HG03045 (cell line): ENCODE data around the gene ANAPC10.
A peak's percentile ranks its signal among the peaks of the same experiment; 100 is the strongest.
"Not testable (repeated sequence)": the region's sequence is repeated elsewhere in the genome, so short reads cannot be mapped to it uniquely, and the experiment has no call there.

Source experiments
- ATAC-seq: cut with Tn5 transposase; IDR thresholded peaks from one replicate; pipeline ENCODE4 v1.9.1; 2021; ENCODE audit warnings: mild to moderate bottlenecking, moderate library complexity; ENCODE audit not compliant: unreplicated experiment

The ANAPC10 gene

DNA sequence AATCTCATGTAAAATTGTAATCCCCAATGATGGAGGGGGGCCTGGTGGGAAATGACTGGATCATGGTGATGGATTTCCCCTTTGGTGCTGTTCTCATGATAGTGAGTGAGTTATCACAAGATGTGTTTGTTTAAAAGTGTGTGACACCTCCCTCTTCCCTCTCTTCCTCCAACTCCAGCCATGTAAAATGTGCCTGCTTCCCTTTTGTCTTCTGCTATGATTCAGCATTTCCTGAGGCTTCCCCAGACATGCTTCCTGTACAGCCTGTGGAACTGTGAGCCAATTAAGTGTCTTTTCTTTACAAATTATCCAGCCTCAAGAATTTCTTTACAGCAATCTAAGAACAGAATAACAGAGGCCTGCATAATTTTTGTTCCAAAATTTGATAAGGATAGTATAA, 85.2 kb downstream of the ANAPC10 start:
- ATAC-seq: no peak

DNA sequence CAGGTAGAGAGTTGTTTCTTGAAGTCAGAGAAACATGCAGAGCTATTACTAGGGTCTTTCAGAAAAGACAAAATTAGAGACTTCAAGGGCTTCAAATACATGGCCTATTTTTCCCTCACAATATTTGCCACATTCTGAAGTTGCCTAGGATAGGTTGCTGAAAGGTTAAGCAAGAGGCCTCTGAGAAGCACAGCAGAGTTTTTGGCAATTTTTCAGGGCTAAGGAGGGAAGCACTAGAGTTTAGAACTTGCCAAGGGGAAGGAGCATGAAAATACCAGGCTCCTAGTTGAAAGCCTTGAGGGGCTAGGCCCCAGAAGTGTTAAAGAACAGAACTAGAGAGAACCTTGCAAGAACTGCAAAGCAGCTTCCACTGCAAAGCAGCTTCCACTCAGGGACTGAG, 86.4 kb downstream of the ANAPC10 start:
- no peak for ATAC-seq

DNA sequence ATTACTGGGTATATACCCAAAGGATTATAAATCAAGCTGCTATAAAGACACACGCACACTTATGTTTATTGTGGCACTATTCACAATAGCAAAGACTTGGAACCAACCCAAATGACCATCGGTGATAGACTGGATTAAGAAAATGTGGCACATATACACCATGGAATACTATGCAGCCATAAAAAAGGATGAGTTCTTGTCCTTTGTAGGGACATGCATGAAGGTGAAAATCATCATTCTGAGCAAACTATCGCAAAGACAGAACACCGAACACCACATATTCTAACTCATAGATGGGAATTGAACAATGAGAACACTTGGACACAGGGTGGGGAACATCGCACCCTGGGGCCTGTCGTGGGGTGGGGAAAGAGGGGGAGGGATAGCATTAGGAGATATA, 87.7 kb downstream of the ANAPC10 start:
- ATAC-seq: not testable (repeated sequence)

DNA sequence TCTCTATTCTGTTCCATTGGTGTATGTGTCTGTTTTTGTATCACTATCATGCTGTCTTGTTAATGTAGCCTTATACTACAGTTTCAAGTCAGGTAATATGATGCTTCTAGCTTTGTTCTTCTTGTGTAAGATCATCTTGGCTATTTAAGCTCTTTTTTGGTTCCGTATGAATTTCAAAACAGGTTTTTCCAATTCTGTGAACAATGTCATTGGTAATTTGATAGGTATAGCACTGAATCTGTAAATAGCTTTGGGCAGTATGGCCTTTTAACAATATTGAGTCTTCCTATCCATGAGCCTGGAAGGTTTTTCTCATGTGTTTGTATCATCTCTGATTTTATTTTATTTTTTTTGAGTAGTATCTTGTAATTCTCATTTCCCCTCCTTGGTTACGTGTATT, 94.3 kb downstream of the ANAPC10 start:
- ATAC-seq: no peak

DNA sequence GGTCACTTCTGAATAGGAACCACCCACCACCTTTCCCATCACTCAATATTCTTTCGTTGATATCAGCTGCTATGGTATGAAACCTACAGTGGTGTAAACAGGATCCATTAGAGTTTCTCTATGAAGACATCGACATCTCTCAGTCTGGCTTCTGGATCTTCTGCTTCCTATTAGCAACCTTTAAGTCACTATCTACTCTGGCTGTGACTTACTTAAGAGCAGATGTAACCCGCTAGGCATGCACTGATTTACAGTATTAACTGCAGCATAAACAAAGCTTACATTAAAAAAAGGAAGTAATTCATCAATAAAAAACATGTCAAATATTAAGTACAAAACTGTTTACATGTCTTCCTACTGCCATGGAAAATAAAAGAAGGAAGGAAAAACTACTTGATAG, 96.4 kb downstream of the ANAPC10 start:
- ATAC-seq: no peak

DNA sequence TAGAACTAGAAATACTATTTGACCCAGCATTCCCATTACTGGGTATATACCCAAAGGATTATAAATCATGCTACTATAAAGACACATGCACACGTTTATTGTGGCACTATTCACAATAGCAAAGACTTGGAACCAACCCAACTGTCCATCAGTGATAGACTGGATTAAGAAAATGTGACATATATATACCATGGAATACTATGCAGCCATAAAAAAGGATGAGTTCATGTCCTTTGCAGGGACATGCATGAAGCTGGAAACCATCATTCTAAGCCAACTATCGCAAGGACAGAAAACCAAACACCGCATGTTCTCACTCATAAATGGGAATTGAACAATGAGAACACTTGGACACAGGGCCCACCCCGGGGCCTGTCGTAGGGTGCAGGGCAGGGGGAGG, 97.3 kb downstream of the ANAPC10 start:
- ATAC-seq: not testable (repeated sequence)

DNA sequence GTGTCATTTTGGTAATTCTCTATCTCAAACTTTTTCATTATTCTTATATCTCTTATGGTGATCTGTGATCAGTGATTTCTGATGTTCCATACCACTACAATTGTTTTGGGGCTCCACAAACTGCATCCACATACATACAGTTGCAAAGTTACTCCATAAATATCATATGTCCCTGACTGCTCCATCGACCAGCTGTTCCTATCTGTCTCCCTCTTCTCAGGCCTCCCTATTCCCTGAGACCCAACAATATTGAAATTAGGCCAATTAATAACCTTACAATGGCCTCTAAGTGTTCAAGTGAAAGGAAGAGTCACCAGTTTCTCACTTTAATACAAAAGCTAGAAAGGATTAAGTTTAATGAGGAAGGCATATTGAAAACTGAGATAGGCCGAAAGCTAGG, 108.7 kb downstream of the ANAPC10 start:
- no peak for ATAC-seq

DNA sequence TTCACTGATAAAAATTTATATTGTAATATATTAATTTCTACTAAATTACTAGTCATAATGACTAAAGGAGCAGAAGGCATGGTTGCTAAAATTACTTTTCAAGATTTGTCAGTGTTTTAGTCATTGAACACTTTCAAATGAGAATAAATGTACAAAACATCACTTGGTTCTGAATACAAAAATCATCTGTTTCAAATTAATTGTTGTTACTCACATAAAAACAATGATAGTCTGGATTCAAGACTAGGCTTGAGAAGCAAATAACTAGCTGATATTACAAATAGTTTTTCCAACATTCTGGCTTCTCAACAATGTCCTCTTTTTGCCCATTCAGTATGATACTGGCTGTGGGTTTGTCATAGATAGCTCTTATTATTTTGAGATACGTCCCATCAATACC, 112.5 kb downstream of the ANAPC10 start:
- no peak for ATAC-seq

DNA sequence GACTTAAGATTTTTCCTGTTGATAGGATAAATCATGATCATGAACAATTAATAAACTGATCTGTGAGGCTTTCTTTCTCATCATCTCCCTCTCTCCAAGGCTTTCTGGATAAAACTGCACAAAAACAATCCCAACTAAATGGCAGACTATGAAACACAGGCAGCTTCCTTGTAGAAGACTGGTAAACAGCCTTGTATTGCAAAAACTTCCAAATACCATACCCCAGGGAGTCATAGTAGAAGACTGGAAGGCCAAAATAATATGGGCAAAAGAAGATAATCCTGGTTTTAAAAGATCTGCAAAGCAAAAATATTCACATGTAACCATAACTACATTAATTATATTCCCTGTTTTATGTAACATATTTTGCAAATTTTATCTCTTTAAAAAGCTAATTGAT, 113.0 kb downstream of the ANAPC10 start:
- ATAC-seq: no peak

DNA sequence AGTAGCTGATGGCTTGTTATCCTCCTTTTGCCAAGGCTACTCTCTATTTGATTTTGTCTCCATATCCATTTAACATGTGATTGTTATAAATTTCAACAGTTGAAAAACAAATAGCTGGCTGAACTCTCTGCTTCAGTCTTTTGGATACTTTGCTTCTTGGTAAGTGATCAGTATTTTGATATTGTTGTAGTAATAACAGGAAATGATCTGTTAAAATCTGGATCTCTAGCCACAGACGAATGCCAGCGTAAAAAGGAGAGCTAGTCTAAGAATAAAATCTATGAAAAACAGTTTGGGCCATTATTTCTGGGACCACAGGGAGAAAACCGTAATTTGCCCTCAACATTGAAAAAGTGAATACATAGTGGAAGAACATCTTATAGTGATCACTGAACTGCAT, 113.8 kb downstream of the ANAPC10 start:
- no peak for ATAC-seq

DNA sequence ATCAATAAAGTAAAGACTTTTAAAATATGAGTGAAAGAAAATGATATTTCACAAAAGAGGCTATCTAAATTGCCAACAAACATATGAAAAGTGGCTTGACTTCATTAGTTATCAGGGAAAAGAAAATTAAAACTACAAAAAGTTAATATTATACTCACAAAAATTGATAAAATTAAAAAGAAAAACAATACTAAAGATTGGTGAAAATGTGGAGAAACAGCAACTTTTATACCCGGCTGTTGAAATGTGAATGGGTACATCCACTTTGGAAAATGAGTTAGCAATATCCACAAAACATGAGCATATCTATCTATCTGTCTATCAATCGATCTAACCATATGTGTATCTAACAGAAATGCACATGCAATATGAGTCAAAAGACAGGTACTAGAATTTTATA, 122.3 kb downstream of the ANAPC10 start:
- no peak for ATAC-seq

DNA sequence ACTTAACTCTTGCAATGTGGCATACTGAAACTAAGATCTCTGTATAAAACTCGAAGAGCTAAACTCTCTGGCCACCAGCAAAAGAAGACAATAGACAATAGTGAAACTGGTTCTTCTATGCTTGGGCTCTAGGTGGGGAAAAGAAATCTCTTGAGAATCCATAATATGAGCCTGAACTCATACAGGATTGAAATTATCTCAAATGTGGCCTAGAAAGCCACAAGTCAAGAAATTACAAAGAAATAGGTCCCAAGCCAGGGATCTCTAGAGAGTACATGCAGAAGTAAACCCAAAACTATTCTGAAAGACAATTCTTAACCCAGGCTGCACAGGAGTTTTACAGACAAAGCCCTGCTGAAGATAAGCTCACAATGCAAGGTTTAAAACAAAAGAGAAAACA, 127.4 kb downstream of the ANAPC10 start:
- ATAC-seq: peak; percentile 74

DNA sequence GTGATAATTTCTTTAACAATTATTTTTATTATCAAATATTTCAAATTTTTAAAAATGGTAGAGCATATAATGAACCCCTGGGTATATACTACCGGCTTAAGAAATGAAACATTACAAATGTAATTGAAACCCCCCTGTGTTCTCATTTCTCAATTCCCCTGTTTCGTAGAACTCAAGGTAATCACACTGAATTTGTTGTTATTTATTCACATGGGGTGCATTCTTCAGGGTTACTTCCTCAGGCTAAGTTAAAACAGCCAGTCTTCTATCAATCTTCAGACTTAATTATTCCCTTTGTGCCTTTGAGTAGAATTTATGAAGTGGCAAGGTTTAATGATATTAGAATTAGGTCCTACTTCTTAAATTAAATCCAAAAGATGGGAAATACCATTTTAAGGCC, 128.2 kb downstream of the ANAPC10 start:
- no peak for ATAC-seq

DNA sequence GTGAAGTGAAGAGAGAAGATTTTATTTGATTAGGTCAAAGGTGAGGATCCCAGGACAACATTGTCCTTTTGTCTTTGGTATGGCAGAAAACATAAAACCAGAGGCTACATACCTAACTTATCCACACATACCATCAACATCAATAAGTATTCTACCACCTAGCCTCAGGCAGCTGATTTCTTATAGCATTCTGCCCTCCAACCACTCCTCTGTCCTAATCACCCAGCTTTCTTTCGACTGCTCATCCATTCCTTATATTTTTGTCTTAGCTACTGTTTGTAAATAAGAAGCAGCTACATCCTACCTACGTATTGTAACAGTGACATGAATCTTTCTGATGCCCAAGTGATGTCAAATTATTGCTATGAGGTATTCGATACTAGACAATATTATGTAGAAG, 129.4 kb downstream of the ANAPC10 start:
- no peak for ATAC-seq

DNA sequence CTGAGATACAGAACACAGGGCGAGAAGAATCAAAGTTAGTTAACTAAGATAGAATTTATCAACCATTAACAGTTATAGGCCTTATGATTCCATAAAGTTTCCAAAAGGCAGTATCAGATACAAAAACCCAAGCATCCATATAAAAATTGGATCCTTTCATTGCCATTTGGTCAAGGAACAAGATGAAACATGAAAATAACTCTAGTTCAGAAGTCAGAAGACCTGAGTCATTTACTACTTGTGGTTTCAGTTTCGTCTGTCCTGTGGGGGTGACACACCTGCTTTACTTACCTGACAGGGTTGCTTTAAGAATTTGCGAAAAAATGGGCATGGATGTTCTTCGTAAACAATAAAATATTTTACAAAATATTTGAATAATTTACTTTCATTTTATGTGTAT, 130.8 kb downstream of the ANAPC10 start:
- peak; percentile 79 for ATAC-seq

DNA sequence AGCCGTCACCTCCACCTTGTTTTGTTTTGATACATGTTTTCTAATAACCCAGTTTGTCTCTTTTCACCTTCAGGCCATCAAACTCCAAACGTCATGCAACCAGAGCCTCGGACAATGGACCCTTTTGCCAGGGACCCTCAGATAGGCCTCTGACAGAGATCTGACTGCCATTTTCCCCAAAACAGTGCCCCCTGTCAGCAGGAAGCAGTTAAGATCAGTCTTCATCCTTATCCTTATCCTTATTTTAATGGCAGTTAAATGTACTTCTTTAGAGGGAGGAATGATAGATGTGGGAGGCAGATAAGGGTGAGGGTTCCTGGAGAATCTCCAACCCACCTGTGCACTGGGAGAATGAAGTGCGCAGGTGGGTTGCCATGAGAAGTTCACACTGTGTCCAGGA, 135.7 kb downstream of the ANAPC10 start:
- ATAC-seq: no peak

DNA sequence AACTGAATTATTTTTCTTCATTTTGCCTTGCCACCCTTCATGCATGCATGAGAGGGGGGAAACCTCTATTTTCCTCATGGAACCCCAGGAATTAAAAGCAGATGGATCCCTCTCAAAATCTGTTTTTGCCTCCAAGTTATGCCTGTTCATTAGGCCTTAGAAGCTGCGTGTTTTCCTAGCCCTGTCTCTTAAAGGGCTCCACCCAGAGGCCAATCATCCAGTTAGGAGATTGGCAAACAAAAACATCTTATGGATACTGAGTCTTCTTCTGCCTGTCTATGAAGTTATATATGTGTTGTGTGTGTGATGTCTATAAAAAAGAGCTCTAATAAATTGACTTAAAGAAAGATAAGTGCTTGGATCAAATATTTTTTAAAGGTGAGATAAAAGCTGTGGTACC, 142.9 kb downstream of the ANAPC10 start:
- no peak for ATAC-seq

DNA sequence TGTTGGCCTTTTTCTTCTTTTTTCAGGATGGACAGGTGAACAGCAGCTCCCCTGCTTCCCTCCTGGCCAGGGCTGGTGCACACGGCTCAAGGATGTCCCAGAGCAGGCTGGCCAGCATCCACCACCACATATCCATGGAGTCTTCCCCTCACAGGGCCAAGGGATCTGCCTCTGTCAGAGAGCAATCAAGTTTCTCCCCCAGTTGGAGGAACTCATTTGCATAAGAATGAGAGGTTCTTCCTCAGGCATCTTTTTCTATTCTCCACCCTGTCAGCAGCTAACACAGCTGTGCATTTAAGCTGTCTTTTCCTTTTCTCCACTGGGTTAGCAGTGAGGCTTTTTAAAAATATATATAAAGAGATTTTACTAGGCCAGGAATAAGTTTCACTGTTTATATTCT, 143.8 kb downstream of the ANAPC10 start:
- no peak for ATAC-seq

DNA sequence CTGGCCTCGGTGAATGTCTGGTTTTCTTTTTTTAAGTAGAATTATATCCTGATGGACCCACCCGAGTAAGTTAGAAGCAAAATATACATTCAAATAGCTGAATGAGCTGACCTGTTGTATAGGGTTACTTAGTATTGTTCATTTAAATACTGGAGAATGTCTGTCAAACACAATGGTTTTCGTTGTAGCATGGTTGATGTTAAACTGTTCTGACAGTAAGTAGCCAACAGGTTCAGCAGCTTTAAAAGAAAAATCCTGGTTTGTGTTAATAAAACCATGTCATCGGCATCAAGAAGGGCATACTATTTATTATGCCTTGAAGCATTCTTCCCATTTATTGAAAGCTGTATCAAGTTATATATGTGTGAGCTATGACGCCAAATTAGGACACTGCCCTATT, 149.6 kb downstream of the ANAPC10 start:
- no peak for ATAC-seq

DNA sequence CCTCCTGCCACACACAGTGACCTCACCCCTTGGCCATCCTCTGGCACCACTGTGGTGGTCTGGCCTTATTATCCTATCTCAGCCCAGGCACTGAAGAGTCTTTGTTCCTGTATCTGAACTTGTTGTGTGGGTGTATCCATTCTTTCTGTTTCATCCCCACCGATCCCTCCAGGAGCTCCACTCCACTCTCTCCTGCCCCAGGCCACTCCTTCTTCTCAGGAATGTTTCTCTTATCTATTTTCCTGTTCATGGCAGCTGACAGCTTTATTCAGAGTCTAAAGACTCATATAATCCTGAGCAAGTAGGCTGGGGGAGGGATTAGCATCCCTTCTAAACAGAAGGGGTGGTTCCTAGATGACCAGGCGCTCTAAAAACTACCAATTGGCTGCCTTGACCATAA, 150.0 kb downstream of the ANAPC10 start:
- no peak for ATAC-seq
